Hematopoietic multipotent progenitor cell treated with erythropoietin and hydrocortisone succinate and interleukin-3 and kit ligand, for 4 days (in vitro differentiated cells): ENCODE measurements around the gene COG4.
A peak's percentile ranks its signal among the peaks of the same experiment; 100 is the strongest.
"Not testable (repeated sequence)": the region's sequence is repeated elsewhere in the genome, so short reads cannot be mapped to it uniquely, and the experiment has no call there.

ENCODE experiments used
- DNase-seq: peaks from one replicate; pipeline ENCODE4 v3.0.0-alpha.2; 2015

The COG4 gene

GRCh38 chr16:70453892-70454221 is 69.5 kb downstream of the COG4 start:
- no peak for DNase-seq

- no peak for DNase-seq
These were observed 70.0 kb downstream of the COG4 start for GRCh38 chr16:70453117-70453891.

GRCh38 chr16:70451004-70451340 is 72.4 kb downstream of the COG4 start:
- not testable (repeated sequence) for DNase-seq

GRCh38 chr16:70450142-70451003 is 73.0 kb downstream of the COG4 start:
- peak; percentile 50 for DNase-seq

- no peak for DNase-seq
These were observed 75.3 kb downstream of the COG4 start for GRCh38 chr16:70448075-70448474.

- DNase-seq, result peak; percentile 56
These were observed 78.9 kb downstream of the COG4 start for GRCh38 chr16:70444249-70445063.

- DNase-seq, result no peak
These were observed 81.0 kb downstream of the COG4 start for GRCh38 chr16:70442344-70442743.

GRCh38 chr16:70441406-70441990 is 81.9 kb downstream of the COG4 start:
- DNase-seq, result no peak

- no peak for DNase-seq
These were observed 83.2 kb downstream of the COG4 start for GRCh38 chr16:70440009-70440692.

GRCh38 chr16:70438969-70439862 is 84.1 kb downstream of the COG4 start, which contains the start of gene ST3GAL2:
TSS of gene ST3GAL2 (minus strand) at chr16:70439100. CDS start at chr16:70398530, 40,570 bp downstream.
- DNase-seq, result peak; percentile 97

- DNase-seq, result peak; percentile 40
These were observed 84.8 kb downstream of the COG4 start for GRCh38 chr16:70438585-70438968.

- DNase-seq, result peak; percentile 49
These were observed 85.5 kb downstream of the COG4 start for GRCh38 chr16:70437582-70438557.

GRCh38 chr16:70437017-70437581 is 86.3 kb downstream of the COG4 start:
- no peak for DNase-seq

GRCh38 chr16:70434484-70435260 is 88.7 kb downstream of the COG4 start:
- no peak for DNase-seq

- DNase-seq, result peak; percentile 46
These were observed 89.8 kb downstream of the COG4 start for GRCh38 chr16:70433458-70434103.

- peak; percentile 59 for DNase-seq
These were observed 90.5 kb downstream of the COG4 start for GRCh38 chr16:70432723-70433457.

- DNase-seq, result peak; percentile 44
These were observed 91.0 kb downstream of the COG4 start for GRCh38 chr16:70432356-70432722.
